Activated T-helper 1 cell treated with anti-CD3 and anti-CD28 coated beads, Interleukin-2, amount 50 U/mL, for 16 hours (primary cell): ENCODE data around the gene TRIM67.
"Not testable (repeated sequence)": the region's sequence is repeated elsewhere in the genome, so short reads cannot be mapped to it uniquely, and the experiment has no call there.

Experiments used
- DNase-seq, 2 donors: peaks; one replicate each; pipeline ENCODE4 v3.0.0-alpha.2; 2020; ENCODE audit warnings: low read depth in 1 of 2, low spot score in 1 of 2

Gene TRIM67

GRCh38 chr1:231203259-231204057 lies 41.6 kb downstream of the TRIM67 start:
- no peak for DNase-seq

- DNase-seq = no peak
Measured at GRCh38 chr1:231206856-231207255, 45.0 kb downstream of the TRIM67 start.

DNA sequence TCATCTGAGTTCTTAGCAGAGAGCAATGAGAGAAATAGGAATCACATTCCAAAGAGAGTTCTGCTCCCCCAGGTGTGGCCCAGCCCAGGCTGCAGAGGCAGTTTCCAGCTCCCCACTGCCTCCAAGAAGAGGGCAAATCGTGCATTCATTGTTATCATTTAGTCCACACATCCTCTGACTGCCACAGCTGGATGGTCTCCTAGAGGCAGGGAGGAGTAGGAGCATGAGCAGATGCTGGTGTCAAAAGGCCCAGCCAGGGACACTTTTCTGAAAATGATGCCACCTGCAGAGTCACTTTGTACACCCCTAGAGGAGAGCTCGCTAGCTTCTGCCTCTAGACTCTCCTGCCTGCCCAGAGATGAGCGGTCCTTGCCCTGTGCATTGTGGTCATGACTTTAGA lies 45.6 kb downstream of the TRIM67 start:
- no peak for DNase-seq

DNA sequence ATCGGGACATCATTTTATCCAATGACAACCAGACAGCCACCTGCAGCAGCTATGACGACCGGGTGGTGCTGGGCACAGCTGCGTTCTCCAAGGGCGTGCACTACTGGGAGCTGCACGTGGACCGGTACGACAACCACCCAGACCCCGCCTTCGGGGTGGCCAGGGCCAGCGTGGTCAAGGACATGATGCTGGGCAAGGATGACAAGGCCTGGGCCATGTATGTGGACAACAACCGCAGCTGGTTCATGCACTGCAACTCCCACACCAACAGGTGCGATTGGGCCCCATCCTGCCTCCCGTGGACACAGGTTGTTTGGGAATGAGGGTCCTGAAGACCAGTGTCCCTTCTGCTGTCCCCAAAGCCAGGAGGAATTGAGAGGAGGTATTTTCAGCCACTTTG lies 47.1 kb downstream of the TRIM67 start:
- DNase-seq = no peak

DNA sequence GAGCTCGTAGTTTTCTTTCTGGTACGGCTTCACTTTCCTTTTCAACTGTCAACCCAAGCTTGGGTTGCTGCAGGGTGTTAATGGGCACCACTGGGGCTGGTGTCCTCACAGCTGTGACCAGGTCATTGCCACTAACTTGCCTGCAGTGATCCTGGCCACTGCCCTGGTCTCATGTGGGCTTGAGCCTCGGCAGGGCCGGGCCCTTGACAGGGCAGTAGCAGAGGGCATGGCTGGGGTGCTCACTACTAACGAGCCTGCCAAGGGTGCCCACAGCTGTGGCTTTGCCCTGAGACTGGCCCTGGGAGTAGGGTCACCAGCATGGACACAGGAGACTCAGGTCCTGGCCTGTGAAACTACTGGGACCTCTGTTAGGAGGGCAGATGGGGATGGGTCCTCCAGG lies 47.7 kb downstream of the TRIM67 start:
- no peak for DNase-seq

- no peak for DNase-seq
Measured at GRCh38 chr1:231210126-231210525, 48.3 kb downstream of the TRIM67 start.

DNA sequence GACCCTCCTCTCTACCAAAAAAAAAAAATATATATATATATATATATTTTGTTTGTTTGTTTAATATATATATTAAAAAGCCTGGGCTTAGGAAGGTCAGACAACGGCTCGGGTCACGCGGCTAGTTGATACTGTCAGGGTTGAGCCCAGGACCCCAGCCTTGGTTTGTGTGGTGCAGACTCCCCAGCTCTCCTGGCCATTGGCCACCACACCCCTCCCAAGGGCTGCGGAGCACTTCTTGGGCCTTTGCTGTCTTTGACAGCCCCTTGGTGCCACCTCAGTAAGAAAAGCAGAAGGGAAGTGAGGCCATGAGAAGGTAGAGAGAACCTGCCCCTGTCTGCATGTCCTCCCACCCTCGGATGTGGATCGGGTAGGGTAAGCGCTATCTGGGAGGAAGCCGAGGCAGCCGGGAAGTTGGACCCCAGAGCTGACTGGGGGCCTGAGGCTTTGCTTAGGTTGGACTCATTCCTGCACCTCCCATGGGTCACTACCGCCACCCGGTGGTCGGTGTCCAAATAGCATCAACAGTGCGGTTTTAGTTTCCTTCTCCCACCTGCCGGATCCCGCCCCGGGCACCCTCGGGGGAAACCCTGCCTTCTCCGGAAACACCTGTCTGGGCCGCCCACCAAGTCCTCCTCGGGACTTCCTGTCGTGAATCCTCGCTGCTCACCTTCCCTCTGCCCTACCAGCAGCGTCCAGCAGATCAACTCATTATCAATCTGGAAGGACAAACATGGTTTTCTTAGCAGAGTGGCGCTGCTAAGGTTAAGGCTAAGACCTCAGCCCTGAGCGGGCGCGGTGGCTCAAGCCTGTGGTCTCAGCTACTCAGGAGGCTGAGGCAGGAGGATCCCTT lies 49.4 kb downstream of the TRIM67 start:
- peak; percentile 80 to 83 for DNase-seq

- DNase-seq = not testable (repeated sequence)
Measured at GRCh38 chr1:231212301-231212700, 50.4 kb downstream of the TRIM67 start.

DNA sequence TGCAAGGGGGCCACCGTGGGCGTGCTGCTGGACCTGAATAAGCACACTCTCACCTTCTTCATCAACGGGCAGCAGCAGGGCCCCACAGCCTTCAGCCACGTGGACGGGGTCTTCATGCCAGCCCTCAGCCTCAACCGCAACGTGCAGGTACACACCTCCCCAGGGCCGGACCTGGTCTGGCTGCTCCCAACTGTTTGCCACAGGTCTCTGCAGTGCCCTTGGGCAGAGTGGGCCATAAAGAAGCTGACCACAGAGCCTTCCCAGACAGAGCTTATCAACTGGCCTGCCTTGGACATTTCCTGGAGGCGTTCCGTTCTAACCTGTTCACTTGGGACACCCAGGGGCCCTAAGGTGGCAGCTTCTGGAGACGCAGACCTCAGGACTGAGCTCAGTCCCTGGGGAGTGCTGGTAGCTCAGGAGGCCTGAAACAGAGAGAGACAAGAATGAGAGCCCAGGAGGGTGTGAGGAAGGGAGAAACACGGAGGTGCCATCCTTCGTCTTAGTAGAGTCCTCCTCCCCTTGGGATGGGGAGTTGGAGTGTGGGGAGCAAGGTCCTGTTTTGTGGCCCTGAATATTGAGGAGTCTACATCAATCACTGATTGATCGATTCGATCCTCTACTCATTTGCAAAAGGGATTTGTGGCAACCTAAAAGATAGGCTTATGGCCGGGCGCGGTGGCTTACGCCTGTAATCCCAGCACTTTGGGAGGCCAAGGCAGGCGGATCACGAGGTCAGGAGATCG lies 52.1 kb downstream of the TRIM67 start:
- DNase-seq = no peak

DNA sequence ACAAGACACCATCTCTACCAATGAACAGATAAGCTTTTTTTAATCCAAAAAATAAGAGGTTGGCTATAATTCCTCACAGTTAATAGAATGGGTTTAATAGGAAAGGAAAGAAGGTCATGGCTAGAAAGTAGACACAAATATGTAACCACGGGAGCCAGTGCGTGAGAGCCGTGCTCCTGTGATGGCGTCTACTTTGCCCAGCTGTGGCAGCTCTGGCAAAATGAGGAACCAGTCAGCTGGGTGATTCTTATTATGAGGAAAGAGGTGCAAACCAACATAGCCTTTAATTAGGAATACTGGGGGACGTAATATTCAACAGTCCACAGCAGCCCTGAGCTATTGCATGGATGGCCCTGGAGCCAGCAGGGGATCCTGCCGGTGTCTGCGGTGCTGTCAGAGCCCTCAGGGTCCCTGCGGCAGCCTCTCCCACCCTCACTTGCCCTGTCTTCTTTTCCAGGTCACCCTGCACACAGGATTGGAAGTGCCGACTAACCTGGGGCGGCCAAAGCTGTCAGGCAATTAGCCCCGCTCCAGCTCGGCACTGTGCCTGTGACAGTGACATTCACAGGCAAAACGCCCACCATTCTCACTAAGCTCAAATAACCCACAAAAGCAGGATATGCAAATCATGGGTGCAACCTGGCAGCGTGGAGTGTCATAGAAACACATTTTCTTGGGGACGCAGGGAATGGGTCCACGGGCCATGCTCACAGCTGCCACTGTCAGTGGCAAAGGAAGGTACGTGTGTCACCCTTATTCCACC lies 53.2 kb downstream of the TRIM67 start:
- DNase-seq = no peak

- no peak for DNase-seq
Measured at GRCh38 chr1:231215681-231216385, 54.0 kb downstream of the TRIM67 start.

DNA sequence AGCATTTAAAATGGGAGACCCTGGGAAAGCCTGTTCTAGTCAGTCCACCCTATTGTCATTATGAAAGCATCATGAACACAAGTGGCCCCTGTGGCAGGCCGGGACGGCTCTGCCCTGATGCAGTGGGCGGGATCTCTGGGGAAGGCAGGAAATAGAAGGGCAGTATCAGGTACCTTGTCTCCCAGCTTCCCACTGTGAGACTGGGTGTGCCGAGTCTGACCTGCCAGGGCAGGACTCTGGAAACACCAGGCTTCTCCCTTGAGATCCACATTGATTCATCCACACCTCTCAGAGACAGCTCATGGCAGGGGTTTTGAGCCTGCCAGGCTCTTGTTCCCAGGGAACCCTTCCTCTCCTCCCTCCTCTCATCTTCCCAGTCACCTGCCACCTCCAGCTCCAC lies 54.6 kb downstream of the TRIM67 start:
- DNase-seq = no peak

GRCh38 chr1:231217056-231217455 lies 55.2 kb downstream of the TRIM67 start:
- no peak for DNase-seq

DNA sequence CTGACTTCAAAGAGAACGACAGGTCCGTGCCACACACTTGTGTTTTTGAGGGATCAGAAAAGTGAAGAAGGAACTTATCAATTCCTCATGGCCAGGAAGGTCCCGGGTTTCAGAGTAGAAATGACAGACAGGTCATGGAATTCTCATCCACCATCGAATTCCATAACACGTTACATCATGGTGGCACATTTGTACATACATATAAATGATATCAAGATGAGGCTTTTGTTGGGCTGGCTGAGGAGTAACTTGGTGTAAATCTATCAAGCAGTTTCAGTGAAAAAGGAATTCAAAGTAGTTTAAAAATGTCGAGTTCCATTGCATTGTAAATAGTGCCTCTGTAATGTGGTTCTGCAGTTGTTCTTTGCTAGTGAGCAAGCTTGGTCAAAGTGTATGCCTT lies 56.2 kb downstream of the TRIM67 start:
- no peak for DNase-seq

DNA sequence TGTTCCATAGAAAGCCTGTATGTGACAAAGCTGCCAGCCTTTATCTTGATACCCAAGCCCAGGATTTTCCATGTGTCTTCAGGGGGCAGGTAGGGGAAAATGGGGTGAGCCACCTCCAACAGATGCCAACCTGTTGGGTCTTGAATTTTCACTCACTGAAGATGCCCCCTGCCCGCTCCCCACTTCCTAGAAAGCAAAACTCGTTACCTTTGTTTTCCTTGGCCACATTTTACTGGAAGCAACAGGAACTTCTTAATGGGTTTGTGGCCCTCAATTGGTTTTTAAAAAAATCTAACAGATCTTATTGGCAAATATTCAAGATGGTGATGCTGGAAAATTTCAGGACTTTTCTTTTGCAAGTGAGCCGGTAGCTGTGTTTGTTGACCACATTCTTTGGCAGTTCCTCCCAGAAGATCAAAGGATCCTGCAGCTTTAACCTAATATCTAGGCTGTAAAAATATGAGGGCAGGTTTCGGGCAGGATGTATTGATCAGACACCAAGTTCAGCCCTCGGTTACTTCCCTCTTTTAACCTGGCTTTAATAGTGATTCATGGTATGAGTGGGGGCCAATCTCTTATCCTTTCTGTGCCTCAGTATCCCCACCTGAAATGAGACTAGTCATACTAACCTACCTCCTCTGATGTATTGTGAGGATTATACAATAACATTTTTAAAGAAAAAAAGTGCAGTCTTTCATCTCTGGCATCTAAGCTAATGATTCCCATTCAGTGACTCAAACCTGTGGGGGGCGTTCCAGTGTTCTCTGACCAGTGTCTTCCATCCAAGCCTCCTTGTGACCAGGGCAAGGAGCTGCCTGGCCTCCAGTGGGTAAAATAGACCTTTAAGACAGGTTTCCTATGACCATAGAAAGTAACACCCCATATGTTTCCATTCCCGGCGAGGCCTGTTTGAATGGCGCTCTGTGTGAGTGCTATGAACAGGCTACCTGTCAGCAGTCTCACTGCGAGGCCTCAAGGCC lies 57.9 kb downstream of the TRIM67 start:
- DNase-seq = no peak

- no peak for DNase-seq
Measured at GRCh38 chr1:231220801-231221200, 58.9 kb downstream of the TRIM67 start.

GRCh38 chr1:231226156-231226555 lies 64.3 kb downstream of the TRIM67 start:
- no peak for DNase-seq

GRCh38 chr1:231231511-231231910 lies 69.7 kb downstream of the TRIM67 start:
- DNase-seq = no peak
